HepG2 (cell line): ENCODE measurements around the gene REEP6. TPM values are rescaled to one million over a fixed set of nuclear protein-coding genes. Genes with fewer than 3 reads are reported as not detected.

Source experiments
- CREB1 ChIP-seq, 2 experiments: fragments of 450-650 bp in 1 of 2; IDR thresholded peaks; 2 replicates each; pipeline ENCODE4 v1.6.1; 2016 to 2017; ENCODE audit warnings: control low read depth in 1 of 2, mild to moderate bottlenecking in 1 of 2, missing compliant biosample characterization in 1 of 2, missing genetic modification characterization in 1 of 2
- NFAT5 ChIP-seq: sonication (generic); formaldehyde crosslinking; IDR thresholded peaks from 2 replicates; pipeline ENCODE4 v1.4.0; 2020; ENCODE audit warnings: missing genetic modification reagents
- PCBP1 ChIP-seq: fragments of 200-400 bp; formaldehyde crosslinking; IDR thresholded peaks from 2 replicates; pipeline ENCODE4 v1.6.1; 2017; ENCODE audit warnings: mild to moderate bottlenecking, low read depth, low read length, borderline replicate concordance
- PLRG1 ChIP-seq: fragments of 450-650 bp; conservative IDR thresholded peaks from 2 replicates; pipeline ENCODE4 v1.6.1; 2016
- RBFOX2 ChIP-seq: fragments of 200-400 bp; formaldehyde crosslinking; IDR thresholded peaks from 2 replicates; pipeline ENCODE4 v1.6.1; 2017; ENCODE audit warnings: low read depth, mild to moderate bottlenecking, low read length
- RELA ChIP-seq: sonication (generic); formaldehyde crosslinking; IDR thresholded peaks from 2 replicates; pipeline ENCODE4 v1.4.0; 2020; ENCODE audit warnings: missing genetic modification reagents
- SOX13 ChIP-seq, 3 experiments: fragments of 450-650 bp in 1 of 3; sonication (generic) in 1 of 3; formaldehyde crosslinking in 1 of 3; IDR thresholded peaks in 2 of 3; conservative IDR thresholded peaks in 1 of 3; 2 replicates each; pipeline versions ENCODE4 v1.5.0 to v1.6.1; 2016 to 2020; ENCODE audit warnings: antibody characterized with exemption in 1 of 3, mild to moderate bottlenecking in 1 of 3, missing compliant biosample characterization in 1 of 3, missing genetic modification reagents in 1 of 3, moderate library complexity in 1 of 3
- ZBTB39 ChIP-seq: sonication (generic); formaldehyde crosslinking; IDR thresholded peaks from 2 replicates; pipeline ENCODE4 v1.5.0; 2020; ENCODE audit warnings: missing genetic modification reagents
- ZBTB46 ChIP-seq: sonication (generic); formaldehyde crosslinking; IDR thresholded peaks from 2 replicates; pipeline ENCODE4 v1.4.0; 2020; ENCODE audit warnings: mild to moderate bottlenecking, missing genetic modification reagents, borderline replicate concordance
- ZIK1 ChIP-seq: sonication (generic); formaldehyde crosslinking; IDR thresholded peaks from 2 replicates; pipeline ENCODE4 v1.5.0; 2020; ENCODE audit warnings: mild to moderate bottlenecking, low read depth, missing genetic modification reagents, borderline replicate concordance
- ZKSCAN5 ChIP-seq: sonication (generic); formaldehyde crosslinking; IDR thresholded peaks from 2 replicates; pipeline ENCODE4 v1.5.1; 2020; ENCODE audit warnings: mild to moderate bottlenecking, missing genetic modification reagents
- ZNF10 ChIP-seq: sonication (generic); formaldehyde crosslinking; IDR thresholded peaks from 2 replicates; pipeline ENCODE4 v1.4.0; 2020; ENCODE audit warnings: mild to moderate bottlenecking, low read depth, missing genetic modification reagents, borderline replicate concordance
- ZNF563 ChIP-seq: sonication (generic); formaldehyde crosslinking; IDR thresholded peaks from 2 replicates; pipeline ENCODE4 v1.8.0; 2022; ENCODE audit warnings: mild to moderate bottlenecking, moderate library complexity, missing genetic modification reagents
- ZNF780A ChIP-seq: sonication (generic); formaldehyde crosslinking; IDR thresholded peaks from 2 replicates; pipeline ENCODE4 v1.8.0; 2022; ENCODE audit warnings: mild to moderate bottlenecking, missing genetic modification reagents, moderate library complexity
- polyA plus RNA-seq, 8 experiments: library from polyadenylated mRNA; depleted of rRNA in 3 of 8; stranded (reverse) in 7 of 8; unstranded in 1 of 8; fragments of >200 nt; fragmentation: Illumina TruSeq in 4 of 8; extraction: Trizol in 4 of 8; gene quantifications; 2 replicates each; pipeline versions ENCODE4 v1.2.1 to v1.2.3, GENCODE V29; 2011 to 2016; ENCODE audit warnings: low read depth in 4 of 8, missing spikeins in 1 of 8, mixed read lengths in 1 of 8; ENCODE audit not compliant: insufficient read depth in 1 of 8
- total RNA-seq, 5 experiments: library from RNA; depleted of rRNA; stranded (reverse); fragments of >200 nt; fragmentation: Illumina TruSeq; extraction: Trizol; gene quantifications; 2 replicates each; pipeline ENCODE4 v1.2.3, GENCODE V29; 2016; ENCODE audit warnings: low read depth in 1 of 5

The REEP6 gene
- total and polyA plus RNA-seq, 2 of the 13 experiments (the other 11 are each of a cell fraction or from before 2014, with no cell fraction given): 10.0 to 28.8 TPM

- no peak for TF ChIP-seq PCBP1
- no peak for TF ChIP-seq NFAT5
- TF ChIP-seq ZBTB46: no peak
- TF ChIP-seq ZNF780A (CRISPR knock-in tag): 0 out of 2 replicates have a peak, but pooled peaks have one; percentile 37
- no peak for TF ChIP-seq SOX13 (IDR thresholded peaks at IDR 0.05)
- peak in 1 of 2 experiments; percentile 42; a peak in 2 of 4 replicates for TF ChIP-seq SOX13 (CRISPR knock-in tag; conservative IDR thresholded peaks at IDR 0.05 in 1 of 2, IDR thresholded peaks at IDR 0.05 in 1 of 2)
- TF ChIP-seq ZIK1 (CRISPR knock-in tag): no peak; the same call in 1 of the 2 replicates
- no peak for TF ChIP-seq ZBTB39 (CRISPR knock-in tag)
- no peak for TF ChIP-seq ZNF10 (CRISPR knock-in tag)
- peak; percentile 58; the same call in 1 of the 2 replicates for TF ChIP-seq ZKSCAN5 (CRISPR knock-in tag)
- peak; percentile 76; the same call in 1 of the 2 replicates for TF ChIP-seq ZNF563 (CRISPR knock-in tag)
- TF ChIP-seq CREB1 (IDR thresholded peaks at IDR 0.05): peak; percentile 79
- no peak for TF ChIP-seq CREB1 (CRISPR knock-in tag; IDR thresholded peaks at IDR 0.05)
- no peak for TF ChIP-seq PLRG1
- TF ChIP-seq RBFOX2: peak; percentile 91
- TF ChIP-seq RELA: no peak
Observed at GRCh38 chr19:1478934-1479707, 11.9 kb upstream of the REEP6 start, which contains the start of gene C19orf25 (continued).
